Gastrocnemius medialis (tissue), 4 donors: Measurements from ENCODE around the gene CYTH4. TPM values are rescaled to one million over a fixed set of nuclear protein-coding genes. Genes with fewer than 3 reads are reported as not detected.

Source experiments
- ATAC-seq, 2 donors: fragments of 150-250 bp; one replicate each; pipeline ENCODE4 v1.9.1; 2016
- DNase-seq, 2 donors: peaks; one replicate each; pipeline ENCODE4 v3.0.0-alpha.2; 2019
- H3K27ac ChIP-seq, 4 donors: fragments of 200-600 bp; sonication (generic); 1 replicate in 1 of 4; 2 replicates in 3 of 4; pipeline ENCODE4 v1.5.1; 2016 to 2018; ENCODE audit warnings: mild to moderate bottlenecking in 2 of 4, moderate library complexity in 1 of 4
- H3K27me3 ChIP-seq, 3 donors: fragments of 200-600 bp; sonication (generic) in 2 of 3; 1 replicate in 1 of 3; 2 replicates in 2 of 3; pipeline versions ENCODE4 v1.5.1 to v1.6.0; 2016 to 2019; ENCODE audit warnings: mild to moderate bottlenecking in 1 of 3, moderate library complexity in 1 of 3
- H3K36me3 ChIP-seq, 2 donors: fragments of 200-600 bp; sonication (generic) in 1 of 2; one replicate each; pipeline ENCODE4 v1.5.1; 2017 to 2018
- H3K4me1 ChIP-seq, 2 donors: fragments of 200-600 bp; sonication (generic) in 1 of 2; one replicate each; pipeline ENCODE4 v1.5.1; 2016 to 2017; ENCODE audit warnings: mild to moderate bottlenecking in 2 of 2
- H3K4me3 ChIP-seq, 4 donors: fragments of 200-600 bp; sonication (generic) in 3 of 4; 1 replicate in 1 of 4; 2 replicates in 3 of 4; pipeline ENCODE4 v1.5.1; 2016 to 2019; ENCODE audit warnings: mild to moderate bottlenecking in 2 of 4
- H3K9me3 ChIP-seq, 3 donors: fragments of 200-600 bp; sonication (generic) in 2 of 3; 1 replicate in 1 of 3; 2 replicates in 2 of 3; pipeline ENCODE4 v1.5.1; 2016 to 2019
- CTCF ChIP-seq, 5 experiments: fragments of 450-650 bp in 3 of 5; fragments of 200-600 bp in 2 of 5; sonication (generic) in 2 of 5; IDR thresholded peaks in 4 of 5; conservative IDR thresholded peaks in 1 of 5; 1 replicate in 4 of 5; 2 replicates in 1 of 5; pipeline ENCODE4 v1.5.1; 2016 to 2019; ENCODE audit warnings: antibody characterized with exemption in 5 of 5, mild to moderate bottlenecking in 3 of 5, moderate library complexity in 3 of 5
- POLR2A ChIP-seq, 2 donors: fragments of 450-650 bp; IDR thresholded peaks; one replicate each; pipeline ENCODE4 v1.6.1; 2017; ENCODE audit warnings: antibody characterized with exemption in 2 of 2, mild to moderate bottlenecking in 2 of 2, moderate library complexity in 2 of 2
- in situ Hi-C, 4 donors: fragments of 200-750 bp; cut with MboI; loops; one replicate each; pipeline versions ENCODE4 v1.15.0 to v1.8.0; 2017; ENCODE audit warnings: low sequenced_read_pairs in 4 of 4
- intact Hi-C: fragments of 100-400 bp; cut with DNase I; formaldehyde crosslinking; loops from one replicate; pipeline ENCODE4 v1.15.1; 2023; ENCODE audit warnings: low total_unique reads
- total RNA-seq, 4 donors: library from RNA; depleted of rRNA; stranded (reverse); fragments of >200 nt; gene quantifications; one replicate each; pipeline versions ENCODE4 v1.1.0 to v1.2.3, GENCODE V29; 2016

The CYTH4 gene
- total RNA-seq, 4 donors from 2014 or later: 1.7 to 2.2 (median 2.0) TPM; not detected in 1

GRCh38 chr22:37354261-37354660 is 72.0 kb downstream of the CYTH4 start:
- no peak for DNase-seq
- no peak for ATAC-seq
- Histone ChIP-seq H3K9me3 (no peaks in the 10 kb centered on the region), H3K36me3 (no peaks in the 10 kb centered on the region), H3K4me1 (no peaks in the 10 kb centered on the region), H3K4me3 (no peak overlapping the region), H3K27me3 (peaks cover 8 to 37% (median 20%) of the 10 kb centered on the region in 3 donors), H3K27ac (no peak overlapping the region)
- TF ChIP-seq POLR2A (IDR thresholded peaks at IDR 0.05) (no peak), CTCF (IDR thresholded peaks at IDR 0.05 in 4 of 5, conservative IDR thresholded peaks at IDR 0.05 in 1 of 5) (no peak)
- intact Hi-C loops (no loop called here), in situ Hi-C loops (no loop called here)

- Histone ChIP-seq H3K27ac (no peak overlapping the region), H3K4me3 (no peak overlapping the region), H3K36me3 (no peaks in the 10 kb centered on the region), H3K27me3 (peaks cover 8 to 37% (median 20%) of the 10 kb centered on the region in 3 donors), H3K9me3 (no peaks in the 10 kb centered on the region), H3K4me1 (no peaks in the 10 kb centered on the region)
- DNase-seq (no peak), ATAC-seq (no peak)
- in situ Hi-C loops (no loop called here), intact Hi-C loops (no loop called here)
- no peak for TF ChIP-seq POLR2A (IDR thresholded peaks at IDR 0.05)
- TF ChIP-seq CTCF (IDR thresholded peaks at IDR 0.05 in 4 of 5, conservative IDR thresholded peaks at IDR 0.05 in 1 of 5): no peak
Measured at GRCh38 chr22:37354670-37355069, 72.4 kb downstream of the CYTH4 start.

GRCh38 chr22:37355174-37355573 is 72.9 kb downstream of the CYTH4 start:
- ATAC-seq: no peak

DNA sequence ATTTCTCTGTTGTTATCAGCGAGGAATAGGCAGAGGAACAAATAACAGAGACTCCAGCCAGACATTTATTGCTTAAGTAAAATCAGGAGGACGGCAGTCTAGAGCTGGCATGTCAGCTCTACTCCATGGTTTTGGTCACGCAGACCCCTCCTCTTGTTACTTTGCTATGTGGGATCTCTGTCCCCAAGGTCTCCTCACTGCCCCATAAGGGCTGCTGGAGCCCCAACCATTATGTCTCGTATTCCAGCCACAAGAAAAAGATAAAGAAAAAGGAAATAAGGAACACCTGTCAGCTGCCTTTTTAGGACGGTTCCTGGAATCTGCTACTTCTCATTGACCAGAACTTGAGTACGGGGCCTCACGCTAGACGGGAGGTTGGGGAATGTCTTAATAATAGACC is 74.6 kb downstream of the CYTH4 start:
- no peaks in the 10 kb centered on the region for H3K4me1 ChIP-seq
- H3K27me3 ChIP-seq: peaks cover 8 to 37% (median 20%) of the 10 kb centered on the region in 3 donors
- H3K36me3 ChIP-seq: no peaks in the 10 kb centered on the region
- no peak overlapping the region for H3K27ac ChIP-seq
- DNase-seq (no peak), ATAC-seq (no peak)
- no peak overlapping the region for H3K4me3 ChIP-seq
- H3K9me3 ChIP-seq: no peaks in the 10 kb centered on the region
- TF ChIP-seq CTCF (IDR thresholded peaks at IDR 0.05 in 4 of 5, conservative IDR thresholded peaks at IDR 0.05 in 1 of 5) (no peak), POLR2A (IDR thresholded peaks at IDR 0.05) (no peak)
- in situ Hi-C loops: no loop called here
- intact Hi-C loops: no loop called here

More at GRCh38 chr22:37355174-37355573, 72.9 kb downstream of the CYTH4 start:
- Histone ChIP-seq H3K9me3 (no peaks in the 10 kb centered on the region), H3K27ac (no peak overlapping the region), H3K27me3 (peaks cover 8 to 37% (median 20%) of the 10 kb centered on the region in 3 donors), H3K36me3 (no peaks in the 10 kb centered on the region), H3K4me1 (no peaks in the 10 kb centered on the region), H3K4me3 (no peak overlapping the region)
- TF ChIP-seq CTCF (IDR thresholded peaks at IDR 0.05 in 4 of 5, conservative IDR thresholded peaks at IDR 0.05 in 1 of 5) (no peak), POLR2A (IDR thresholded peaks at IDR 0.05) (no peak)
- intact Hi-C loops: no loop called here
- in situ Hi-C loops: no loop called here
- no peak for DNase-seq

- TF ChIP-seq POLR2A (IDR thresholded peaks at IDR 0.05) (no peak), CTCF (IDR thresholded peaks at IDR 0.05 in 4 of 5, conservative IDR thresholded peaks at IDR 0.05 in 1 of 5) (no peak)
- in situ Hi-C loops: no loop called here
Measured at GRCh38 chr22:37357446-37358075, 75.3 kb downstream of the CYTH4 start.

More at GRCh38 chr22:37357446-37358075, 75.3 kb downstream of the CYTH4 start:
- Histone ChIP-seq H3K27me3 (peaks cover 8 to 37% (median 20%) of the 10 kb centered on the region in 3 donors), H3K4me1 (no peaks in the 10 kb centered on the region), H3K36me3 (no peaks in the 10 kb centered on the region), H3K9me3 (no peaks in the 10 kb centered on the region), H3K4me3 (no peak overlapping the region), H3K27ac (no peak overlapping the region)
- ATAC-seq: no peak
- no peak for DNase-seq
- intact Hi-C loops: no loop called here
